GM23338 (cell line): ENCODE data around the gene IGF2BP3. TPM values are rescaled to one million over a fixed set of nuclear protein-coding genes. Genes with fewer than 3 reads are reported as not detected.
"Not testable (repeated sequence)": the region's sequence is repeated elsewhere in the genome, so short reads cannot be mapped to it uniquely, and the experiment has no call there.

ENCODE experiments used
- ATAC-seq: fragments of 200-7000 bp; cut with Tn5 transposase; 3 replicates; pipeline ENCODE4 v1.9.1; 2020
- DNase-seq: peaks from one replicate; pipeline ENCODE4 v3.0.0-alpha.2; 2015; ENCODE audit warnings: low spot score
- H2AFZ ChIP-seq: fragments of 200-600 bp; sonication (generic); 2 replicates; pipeline ENCODE4 v1.8.0; 2016; ENCODE audit warnings: antibody characterized with exemption, mild to moderate bottlenecking, moderate library complexity
- H3F3A ChIP-seq: fragments of 200-600 bp; sonication (generic); replicated peaks from 2 replicates; pipeline ENCODE4 v1.8.0; 2017; ENCODE audit warnings: antibody characterized with exemption, mixed run types, low read depth
- H3K27ac ChIP-seq: fragments of 200-600 bp; sonication (generic); 2 replicates; pipeline ENCODE4 v1.6.1; 2016; ENCODE audit warnings: low read depth
- H3K27me3 ChIP-seq: fragments of 200-600 bp; sonication (generic); 2 replicates; pipeline ENCODE4 v1.8.0; 2016; ENCODE audit warnings: mild to moderate bottlenecking, mixed run types, moderate library complexity; ENCODE audit not compliant: insufficient read depth
- H3K36me3 ChIP-seq: fragments of 200-600 bp; sonication (generic); 2 replicates; pipeline ENCODE4 v1.8.0; 2016; ENCODE audit warnings: mild to moderate bottlenecking; ENCODE audit not compliant: insufficient read depth
- H3K4me1 ChIP-seq: fragments of 200-600 bp; sonication (generic); 2 replicates; pipeline ENCODE4 v1.8.0; 2016; ENCODE audit warnings: mild to moderate bottlenecking, moderate library complexity; ENCODE audit not compliant: insufficient read depth
- H3K4me2 ChIP-seq: fragments of 200-600 bp; sonication (generic); 2 replicates; pipeline ENCODE4 v1.7.1; 2017; ENCODE audit warnings: mixed run types
- H3K4me3 ChIP-seq: fragments of 200-600 bp; sonication (generic); 2 replicates; pipeline ENCODE4 v1.6.1; 2016; ENCODE audit warnings: mixed run types
- H3K79me2 ChIP-seq: fragments of 200-600 bp; sonication (generic); replicated peaks from 2 replicates; pipeline ENCODE4 v1.8.0; 2017; ENCODE audit warnings: mild to moderate bottlenecking; ENCODE audit not compliant: insufficient read depth
- H3K9me2 ChIP-seq: fragments of 200-600 bp; sonication (generic); 2 replicates; pipeline ENCODE4 v1.8.0; 2017; ENCODE audit not compliant: insufficient read depth
- H4K20me1 ChIP-seq: fragments of 200-600 bp; sonication (generic); replicated peaks from 2 replicates; pipeline ENCODE4 v1.8.0; 2017; ENCODE audit warnings: mild to moderate bottlenecking; ENCODE audit not compliant: insufficient read depth
- H3K27ac Mint-ChIP-seq: 2 replicates; pipeline ENCODE4 v1.8.0; 2020; ENCODE audit warnings: inconsistent platforms, mild to moderate bottlenecking, moderate library complexity, mixed read lengths
- H3K27me3 Mint-ChIP-seq: 3 replicates; pipeline ENCODE4 v1.8.0; 2022; ENCODE audit warnings: low read depth, mild to moderate bottlenecking, moderate library complexity, mixed read lengths, inconsistent platforms; ENCODE audit not compliant: insufficient read depth, poor library complexity
- H3K36me3 Mint-ChIP-seq: 3 replicates; pipeline ENCODE4 v1.8.0; 2021; ENCODE audit warnings: low read depth, mild to moderate bottlenecking, inconsistent platforms, moderate library complexity, mixed read lengths
- H3K4me1 Mint-ChIP-seq: 3 replicates; pipeline ENCODE4 v1.8.0; 2020; ENCODE audit warnings: mild to moderate bottlenecking, inconsistent platforms, mixed read lengths
- H3K4me3 Mint-ChIP-seq: 3 replicates; pipeline ENCODE4 v1.8.0; 2021; ENCODE audit warnings: moderate library complexity, mild to moderate bottlenecking, inconsistent platforms, mixed read lengths
- H3K9me3 Mint-ChIP-seq: 3 replicates; pipeline ENCODE4 v1.8.0; 2020; ENCODE audit warnings: moderate library complexity, mild to moderate bottlenecking, inconsistent platforms, mixed read lengths
- CTCF ChIP-seq, 2 experiments: fragments of 200-600 bp in 1 of 2; sonication (generic) in 1 of 2; conservative IDR thresholded peaks; 2 replicates each; pipeline versions ENCODE4 v1.5.1 to v1.6.1; 2016 to 2017; ENCODE audit warnings: antibody characterized with exemption in 2 of 2, low read depth in 2 of 2, mild to moderate bottlenecking in 2 of 2, moderate library complexity in 1 of 2
- EZH2 ChIP-seq: fragments of 200-600 bp; sonication (generic); IDR thresholded peaks from one replicate; pipeline ENCODE4 v1.8.0; 2017; ENCODE audit warnings: antibody characterized with exemption, mild to moderate bottlenecking, low read depth; ENCODE audit not compliant: unreplicated experiment
- EZH2phosphoT487 ChIP-seq: fragments of 200-600 bp; sonication (generic); IDR thresholded peaks from one replicate; pipeline ENCODE4 v1.8.1; 2018; ENCODE audit warnings: antibody characterized with exemption; ENCODE audit not compliant: unreplicated experiment
- JUNB ChIP-seq: IDR thresholded peaks from one replicate; pipeline ENCODE4 v1.6.1; 2016; ENCODE audit warnings: antibody characterized with exemption; ENCODE audit not compliant: unreplicated experiment
- NANOG ChIP-seq: IDR thresholded peaks from 2 replicates; pipeline ENCODE4 v1.6.1; 2016; ENCODE audit warnings: antibody characterized with exemption, borderline replicate concordance
- POLR2AphosphoS5 ChIP-seq: IDR thresholded peaks from 2 replicates; pipeline ENCODE4 v1.6.1; 2016; ENCODE audit warnings: antibody characterized with exemption, low read depth
- ZNF114 ChIP-seq: fragments of 250-450 bp; sonication (Bioruptor Pico); IDR thresholded peaks from 2 replicates; pipeline ENCODE4 v1.5.0; 2020; ENCODE audit warnings: mild to moderate bottlenecking, moderate library complexity
- ZNF331 ChIP-seq: fragments of 250-450 bp; sonication (Bioruptor Pico); IDR thresholded peaks from 2 replicates; pipeline ENCODE4 v1.5.0; 2020; ENCODE audit warnings: low read depth, mild to moderate bottlenecking, moderate library complexity
- polyA plus RNA-seq: library from polyadenylated mRNA; unstranded; fragments of >200 nt; fragmentation: Nextera tagmentation; extraction: Ambion mirVana; gene quantifications from 2 replicates; pipeline ENCODE4 v1.2.1, GENCODE V29; 2016
- total RNA-seq: library from RNA; depleted of rRNA; stranded (reverse); fragments of >200 nt; shearing (Covaris generic); gene quantifications from 2 replicates; pipeline ENCODE4 v1.2.3, GENCODE V29; 2014
- TF ChIP-seq, protein P1 (sequence below): IDR thresholded peaks from one replicate; pipeline ENCODE4 v1.6.1; 2018; ENCODE audit warnings: antibody characterized with exemption; ENCODE audit not compliant: unreplicated experiment
- TF ChIP-seq, protein P2 (sequence below): IDR thresholded peaks from 2 replicates; pipeline ENCODE4 v1.6.1; 2016; ENCODE audit warnings: antibody characterized with exemption

Gene IGF2BP3
- total and polyA plus RNA-seq, 2 experiments from 2014 or later, result 52.0 to 183 TPM

DNA sequence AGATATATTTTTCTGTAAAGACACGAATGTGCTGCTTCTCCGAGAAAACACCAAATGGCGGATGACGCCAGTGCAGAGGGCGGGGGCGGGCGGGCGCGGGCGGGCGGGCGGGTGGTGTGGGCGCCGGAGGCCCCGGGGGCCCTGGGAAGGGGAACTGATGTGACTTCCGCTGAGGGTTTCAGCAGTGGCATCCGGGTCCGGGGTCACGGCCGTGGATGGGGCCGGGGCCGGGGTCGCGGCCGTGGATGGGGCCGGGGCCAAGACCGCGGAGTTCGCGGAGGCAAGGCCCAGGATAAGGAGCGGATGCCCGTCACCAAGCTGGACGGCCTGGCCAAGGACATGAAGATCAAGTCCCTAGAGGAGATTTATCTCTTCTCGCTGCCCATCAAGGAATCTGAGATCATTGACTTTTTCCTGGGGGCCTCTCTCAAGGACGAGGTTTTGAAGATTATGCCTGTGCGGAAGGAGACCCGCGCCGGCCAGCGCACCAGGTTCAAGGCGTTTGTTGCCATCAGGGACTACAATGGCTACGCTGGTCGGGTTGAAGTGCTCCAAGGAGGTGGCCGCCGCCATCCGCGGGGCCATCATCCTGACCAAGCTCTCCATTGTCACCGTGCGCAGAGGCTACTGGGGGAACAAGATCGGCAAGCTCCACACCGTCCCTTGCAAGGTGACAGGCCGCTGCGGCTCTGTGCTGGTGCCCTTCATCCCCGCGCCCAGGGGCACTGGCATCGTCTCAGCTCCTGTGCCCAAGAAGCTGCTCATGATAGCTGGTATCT is 20.3 kb upstream of the IGF2BP3 start (continued):
- TF ChIP-seq, protein P1, sequence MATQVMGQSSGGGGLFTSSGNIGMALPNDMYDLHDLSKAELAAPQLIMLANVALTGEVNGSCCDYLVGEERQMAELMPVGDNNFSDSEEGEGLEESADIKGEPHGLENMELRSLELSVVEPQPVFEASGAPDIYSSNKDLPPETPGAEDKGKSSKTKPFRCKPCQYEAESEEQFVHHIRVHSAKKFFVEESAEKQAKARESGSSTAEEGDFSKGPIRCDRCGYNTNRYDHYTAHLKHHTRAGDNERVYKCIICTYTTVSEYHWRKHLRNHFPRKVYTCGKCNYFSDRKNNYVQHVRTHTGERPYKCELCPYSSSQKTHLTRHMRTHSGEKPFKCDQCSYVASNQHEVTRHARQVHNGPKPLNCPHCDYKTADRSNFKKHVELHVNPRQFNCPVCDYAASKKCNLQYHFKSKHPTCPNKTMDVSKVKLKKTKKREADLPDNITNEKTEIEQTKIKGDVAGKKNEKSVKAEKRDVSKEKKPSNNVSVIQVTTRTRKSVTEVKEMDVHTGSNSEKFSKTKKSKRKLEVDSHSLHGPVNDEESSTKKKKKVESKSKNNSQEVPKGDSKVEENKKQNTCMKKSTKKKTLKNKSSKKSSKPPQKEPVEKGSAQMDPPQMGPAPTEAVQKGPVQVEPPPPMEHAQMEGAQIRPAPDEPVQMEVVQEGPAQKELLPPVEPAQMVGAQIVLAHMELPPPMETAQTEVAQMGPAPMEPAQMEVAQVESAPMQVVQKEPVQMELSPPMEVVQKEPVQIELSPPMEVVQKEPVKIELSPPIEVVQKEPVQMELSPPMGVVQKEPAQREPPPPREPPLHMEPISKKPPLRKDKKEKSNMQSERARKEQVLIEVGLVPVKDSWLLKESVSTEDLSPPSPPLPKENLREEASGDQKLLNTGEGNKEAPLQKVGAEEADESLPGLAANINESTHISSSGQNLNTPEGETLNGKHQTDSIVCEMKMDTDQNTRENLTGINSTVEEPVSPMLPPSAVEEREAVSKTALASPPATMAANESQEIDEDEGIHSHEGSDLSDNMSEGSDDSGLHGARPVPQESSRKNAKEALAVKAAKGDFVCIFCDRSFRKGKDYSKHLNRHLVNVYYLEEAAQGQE, result no peak
- no peak for TF ChIP-seq ZNF331 (CRISPR knock-in tag)
- no peak for TF ChIP-seq JUNB
- TF ChIP-seq ZNF114 (CRISPR knock-in tag), result no peak
- no peak for TF ChIP-seq EZH2phosphoT487
- TF ChIP-seq, protein P2, sequence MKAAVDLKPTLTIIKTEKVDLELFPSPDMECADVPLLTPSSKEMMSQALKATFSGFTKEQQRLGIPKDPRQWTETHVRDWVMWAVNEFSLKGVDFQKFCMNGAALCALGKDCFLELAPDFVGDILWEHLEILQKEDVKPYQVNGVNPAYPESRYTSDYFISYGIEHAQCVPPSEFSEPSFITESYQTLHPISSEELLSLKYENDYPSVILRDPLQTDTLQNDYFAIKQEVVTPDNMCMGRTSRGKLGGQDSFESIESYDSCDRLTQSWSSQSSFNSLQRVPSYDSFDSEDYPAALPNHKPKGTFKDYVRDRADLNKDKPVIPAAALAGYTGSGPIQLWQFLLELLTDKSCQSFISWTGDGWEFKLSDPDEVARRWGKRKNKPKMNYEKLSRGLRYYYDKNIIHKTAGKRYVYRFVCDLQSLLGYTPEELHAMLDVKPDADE, result no peak
- no peak for TF ChIP-seq EZH2
- no peak; the same call in 1 of the 2 replicates for TF ChIP-seq POLR2AphosphoS5
- TF ChIP-seq CTCF (conservative IDR thresholded peaks at IDR 0.05; ENCODE audit: low read depth in 2 of 2), result no peak
- TF ChIP-seq NANOG, result no peak

DNA sequence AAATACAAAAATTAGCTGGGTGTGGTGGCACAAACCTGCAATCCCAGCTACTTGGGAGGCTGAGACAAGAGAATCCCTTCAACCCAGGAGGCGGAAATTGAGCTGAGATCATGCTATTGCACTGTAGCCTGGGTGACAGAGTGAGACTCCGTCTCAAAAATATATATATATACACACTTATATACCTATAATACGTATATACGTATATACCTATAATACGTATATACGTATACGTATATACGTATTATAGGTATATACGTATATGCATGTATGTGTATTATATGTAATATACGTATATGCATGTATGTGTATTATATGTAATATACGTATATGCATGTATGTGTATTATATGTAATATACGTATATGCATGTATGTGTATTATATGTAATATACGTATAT is 18.4 kb upstream of the IGF2BP3 start:
- H3F3A ChIP-seq, H3K27ac Mint-ChIP-seq, H3K36me3 Mint-ChIP-seq, H3K4me3 ChIP-seq, H3K9me2 ChIP-seq, H3K4me2 ChIP-seq, H3K79me2 ChIP-seq, ATAC-seq, H2AFZ ChIP-seq, H3K27ac ChIP-seq, H4K20me1 ChIP-seq, H3K27me3 Mint-ChIP-seq, H3K4me1 ChIP-seq, H3K9me3 Mint-ChIP-seq, H3K36me3 ChIP-seq, DNase-seq, H3K4me3 Mint-ChIP-seq, H3K27me3 ChIP-seq: not testable (repeated sequence)
- H3K4me1 Mint-ChIP-seq, result peaks cover 25% of the 10 kb centered on the region
